IMR-90 (cell line): ENCODE data around the gene ERBB4.

ENCODE experiments used
- CEBPB ChIP-seq: IDR thresholded peaks from 2 replicates; pipeline ENCODE4 v1.6.1; 2012; ENCODE audit warnings: low read depth, low read length, improper control_type of control experiment
- CHD1 ChIP-seq: IDR thresholded peaks from 2 replicates; pipeline ENCODE4 v1.6.1; 2012; ENCODE audit warnings: low read depth, low read length, improper control_type of control experiment
- NFE2L2 ChIP-seq: fragments of 150-350 bp; IDR thresholded peaks from 2 replicates; pipeline ENCODE4 v1.6.1; 2016; ENCODE audit warnings: low read depth, mild to moderate bottlenecking, low read length
- POLR2A ChIP-seq: IDR thresholded peaks from 2 replicates; pipeline ENCODE4 v1.6.1; 2012; ENCODE audit warnings: mild to moderate bottlenecking, low read depth, low read length
- RCOR1 ChIP-seq: IDR thresholded peaks from 2 replicates; pipeline ENCODE4 v1.6.1; 2012; ENCODE audit warnings: mild to moderate bottlenecking, low read length, improper control_type of control experiment; ENCODE audit not compliant: insufficient replicate concordance
- TF ChIP-seq, protein P1 (sequence below): conservative IDR thresholded peaks from 2 replicates; pipeline ENCODE4 v1.5.1; 2012; ENCODE audit warnings: mild to moderate bottlenecking, low read depth, low read length, improper control_type of control experiment
- TF ChIP-seq, protein P2 (sequence below): fragments of 150-350 bp; IDR thresholded peaks from 2 replicates; pipeline ENCODE4 v1.6.1; 2017; ENCODE audit warnings: mild to moderate bottlenecking, antibody characterized with exemption, low read length, low read depth

DNA sequence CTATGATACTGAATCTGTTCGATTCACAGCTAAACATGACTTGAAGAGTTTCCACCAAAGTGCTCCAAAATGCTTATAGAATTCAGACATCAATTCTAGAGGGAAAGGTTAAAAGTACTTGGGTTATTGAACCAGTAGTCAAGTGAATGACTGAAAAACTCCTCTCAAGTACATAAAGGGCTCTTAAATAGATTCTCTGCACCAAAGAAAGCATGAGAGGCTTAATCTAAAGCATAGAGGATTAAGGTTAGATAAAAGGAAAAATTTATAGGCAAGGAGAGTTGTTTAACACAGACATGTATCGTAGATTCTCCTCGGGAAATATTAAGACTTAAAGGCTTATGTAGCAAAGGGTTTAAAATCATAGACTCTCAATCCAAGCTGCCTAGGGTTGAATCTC, 701.4 kb downstream of the ERBB4 start:
- TF ChIP-seq, protein P1, sequence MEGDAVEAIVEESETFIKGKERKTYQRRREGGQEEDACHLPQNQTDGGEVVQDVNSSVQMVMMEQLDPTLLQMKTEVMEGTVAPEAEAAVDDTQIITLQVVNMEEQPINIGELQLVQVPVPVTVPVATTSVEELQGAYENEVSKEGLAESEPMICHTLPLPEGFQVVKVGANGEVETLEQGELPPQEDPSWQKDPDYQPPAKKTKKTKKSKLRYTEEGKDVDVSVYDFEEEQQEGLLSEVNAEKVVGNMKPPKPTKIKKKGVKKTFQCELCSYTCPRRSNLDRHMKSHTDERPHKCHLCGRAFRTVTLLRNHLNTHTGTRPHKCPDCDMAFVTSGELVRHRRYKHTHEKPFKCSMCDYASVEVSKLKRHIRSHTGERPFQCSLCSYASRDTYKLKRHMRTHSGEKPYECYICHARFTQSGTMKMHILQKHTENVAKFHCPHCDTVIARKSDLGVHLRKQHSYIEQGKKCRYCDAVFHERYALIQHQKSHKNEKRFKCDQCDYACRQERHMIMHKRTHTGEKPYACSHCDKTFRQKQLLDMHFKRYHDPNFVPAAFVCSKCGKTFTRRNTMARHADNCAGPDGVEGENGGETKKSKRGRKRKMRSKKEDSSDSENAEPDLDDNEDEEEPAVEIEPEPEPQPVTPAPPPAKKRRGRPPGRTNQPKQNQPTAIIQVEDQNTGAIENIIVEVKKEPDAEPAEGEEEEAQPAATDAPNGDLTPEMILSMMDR: no peak
- TF ChIP-seq CHD1 (no peak), RCOR1 (no peak), CEBPB (no peak), POLR2A (no peak), NFE2L2 (no peak)
- TF ChIP-seq, protein P2, sequence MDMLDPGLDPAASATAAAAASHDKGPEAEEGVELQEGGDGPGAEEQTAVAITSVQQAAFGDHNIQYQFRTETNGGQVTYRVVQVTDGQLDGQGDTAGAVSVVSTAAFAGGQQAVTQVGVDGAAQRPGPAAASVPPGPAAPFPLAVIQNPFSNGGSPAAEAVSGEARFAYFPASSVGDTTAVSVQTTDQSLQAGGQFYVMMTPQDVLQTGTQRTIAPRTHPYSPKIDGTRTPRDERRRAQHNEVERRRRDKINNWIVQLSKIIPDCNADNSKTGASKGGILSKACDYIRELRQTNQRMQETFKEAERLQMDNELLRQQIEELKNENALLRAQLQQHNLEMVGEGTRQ: no peak
